Measurements from ENCODE around the gene SNX33.

DNA sequence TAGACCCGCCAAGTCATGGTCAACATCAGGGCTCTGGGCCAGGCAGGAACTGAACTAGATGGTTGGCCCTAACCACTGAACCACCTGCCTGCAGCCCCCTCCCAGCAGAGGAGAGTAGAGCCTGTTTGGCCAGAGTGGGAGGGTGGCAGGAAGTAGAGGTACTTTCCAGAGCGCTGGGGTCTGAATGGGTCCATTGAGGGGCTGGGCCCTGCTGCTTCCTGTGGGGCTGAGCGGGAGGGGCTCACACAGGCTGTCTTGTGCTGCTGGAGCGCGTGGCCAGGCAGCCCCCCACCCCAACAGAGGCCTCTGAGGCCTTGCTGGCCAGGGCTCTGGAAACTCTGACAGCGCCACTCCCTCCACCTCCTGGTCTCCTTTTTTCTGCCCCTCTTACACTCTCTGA is 47.5 kb downstream of the SNX33 start:
- no peak for TF ChIP-seq RAD21 (IDR thresholded peaks at IDR 0.05; ENCODE audit: low read depth)
- no peak for TF ChIP-seq MAX (IDR thresholded peaks at IDR 0.05)
- TF ChIP-seq, protein P1, sequence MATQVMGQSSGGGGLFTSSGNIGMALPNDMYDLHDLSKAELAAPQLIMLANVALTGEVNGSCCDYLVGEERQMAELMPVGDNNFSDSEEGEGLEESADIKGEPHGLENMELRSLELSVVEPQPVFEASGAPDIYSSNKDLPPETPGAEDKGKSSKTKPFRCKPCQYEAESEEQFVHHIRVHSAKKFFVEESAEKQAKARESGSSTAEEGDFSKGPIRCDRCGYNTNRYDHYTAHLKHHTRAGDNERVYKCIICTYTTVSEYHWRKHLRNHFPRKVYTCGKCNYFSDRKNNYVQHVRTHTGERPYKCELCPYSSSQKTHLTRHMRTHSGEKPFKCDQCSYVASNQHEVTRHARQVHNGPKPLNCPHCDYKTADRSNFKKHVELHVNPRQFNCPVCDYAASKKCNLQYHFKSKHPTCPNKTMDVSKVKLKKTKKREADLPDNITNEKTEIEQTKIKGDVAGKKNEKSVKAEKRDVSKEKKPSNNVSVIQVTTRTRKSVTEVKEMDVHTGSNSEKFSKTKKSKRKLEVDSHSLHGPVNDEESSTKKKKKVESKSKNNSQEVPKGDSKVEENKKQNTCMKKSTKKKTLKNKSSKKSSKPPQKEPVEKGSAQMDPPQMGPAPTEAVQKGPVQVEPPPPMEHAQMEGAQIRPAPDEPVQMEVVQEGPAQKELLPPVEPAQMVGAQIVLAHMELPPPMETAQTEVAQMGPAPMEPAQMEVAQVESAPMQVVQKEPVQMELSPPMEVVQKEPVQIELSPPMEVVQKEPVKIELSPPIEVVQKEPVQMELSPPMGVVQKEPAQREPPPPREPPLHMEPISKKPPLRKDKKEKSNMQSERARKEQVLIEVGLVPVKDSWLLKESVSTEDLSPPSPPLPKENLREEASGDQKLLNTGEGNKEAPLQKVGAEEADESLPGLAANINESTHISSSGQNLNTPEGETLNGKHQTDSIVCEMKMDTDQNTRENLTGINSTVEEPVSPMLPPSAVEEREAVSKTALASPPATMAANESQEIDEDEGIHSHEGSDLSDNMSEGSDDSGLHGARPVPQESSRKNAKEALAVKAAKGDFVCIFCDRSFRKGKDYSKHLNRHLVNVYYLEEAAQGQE (IDR thresholded peaks at IDR 0.05; ENCODE audit: low read depth) = no peak
- TF ChIP-seq YY1 (IDR thresholded peaks at IDR 0.05; ENCODE audit: low read depth) = no peak

Data from Ishikawa (cell line).